HepG2 (cell line): ENCODE data around the gene PET100. TPM values are rescaled to one million over a fixed set of nuclear protein-coding genes. Genes with fewer than 3 reads are reported as not detected.

Experiments
- CBFB ChIP-seq: sonication (generic); formaldehyde crosslinking; IDR thresholded peaks from 2 replicates; pipeline ENCODE4 v1.4.0; 2020; ENCODE audit warnings: missing genetic modification reagents
- FOXP1 ChIP-seq, 2 experiments: fragments of 450-650 bp in 1 of 2; IDR thresholded peaks; 2 replicates each; pipeline ENCODE4 v1.6.1; 2017 to 2018; ENCODE audit warnings: antibody characterized with exemption in 1 of 2
- GTF3A ChIP-seq: sonication (generic); formaldehyde crosslinking; conservative IDR thresholded peaks from 2 replicates; pipeline ENCODE4 v1.4.0; 2020; ENCODE audit warnings: mild to moderate bottlenecking, missing genetic modification reagents
- KLF12 ChIP-seq: sonication (generic); formaldehyde crosslinking; IDR thresholded peaks from 2 replicates; pipeline ENCODE4 v1.4.0; 2020; ENCODE audit warnings: missing genetic modification reagents, borderline replicate concordance
- MAZ ChIP-seq, 2 experiments: sonication (generic) in 1 of 2; formaldehyde crosslinking in 1 of 2; IDR thresholded peaks; 2 replicates each; pipeline versions ENCODE4 v1.5.0 to v1.6.1; 2012 to 2020; ENCODE audit warnings: low read depth in 2 of 2, mild to moderate bottlenecking in 2 of 2, borderline replicate concordance in 1 of 2, improper control_type of control experiment in 1 of 2, low read length in 1 of 2, missing genetic modification reagents in 1 of 2, moderate library complexity in 1 of 2
- MLLT10 ChIP-seq: sonication (generic); formaldehyde crosslinking; IDR thresholded peaks from 2 replicates; pipeline ENCODE4 v1.4.0; 2020; ENCODE audit warnings: missing genetic modification reagents
- MXD4 ChIP-seq: IDR thresholded peaks from 2 replicates; pipeline ENCODE4 v1.6.1; 2016; ENCODE audit warnings: mild to moderate bottlenecking, missing biosample characterization, missing genetic modification reagents
- NFRKB ChIP-seq: fragments of 450-650 bp; IDR thresholded peaks from 2 replicates; pipeline ENCODE4 v1.6.1; 2017
- SMARCC2 ChIP-seq: fragments of 450-650 bp; IDR thresholded peaks from 2 replicates; pipeline ENCODE4 v1.6.1; 2017; ENCODE audit warnings: antibody characterized with exemption, mild to moderate bottlenecking
- SNAI1 ChIP-seq: sonication (generic); formaldehyde crosslinking; IDR thresholded peaks from 2 replicates; pipeline ENCODE4 v1.5.0; 2020; ENCODE audit warnings: mild to moderate bottlenecking, missing genetic modification reagents, borderline replicate concordance
- ZNF253 ChIP-seq: sonication (generic); formaldehyde crosslinking; IDR thresholded peaks from 2 replicates; pipeline ENCODE4 v1.8.0; 2022; ENCODE audit warnings: mild to moderate bottlenecking, missing genetic modification reagents, borderline replicate concordance
- ZNF260 ChIP-seq: sonication (generic); formaldehyde crosslinking; IDR thresholded peaks from 2 replicates; pipeline ENCODE4 v1.4.0; 2020; ENCODE audit warnings: missing genetic modification reagents, low read depth, mild to moderate bottlenecking, borderline replicate concordance
- ZNF562 ChIP-seq: sonication (generic); formaldehyde crosslinking; IDR thresholded peaks from 2 replicates; pipeline ENCODE4 v1.8.0; 2022; ENCODE audit warnings: missing genetic modification reagents, borderline replicate concordance
- ZNF773 ChIP-seq: sonication (generic); formaldehyde crosslinking; IDR thresholded peaks from 2 replicates; pipeline ENCODE4 v1.4.0; 2020; ENCODE audit warnings: missing genetic modification reagents, borderline replicate concordance
- ZNF777 ChIP-seq: sonication (generic); formaldehyde crosslinking; IDR thresholded peaks from 2 replicates; pipeline ENCODE4 v1.4.0; 2020; ENCODE audit warnings: missing genetic modification reagents
- polyA plus RNA-seq, 8 experiments: library from polyadenylated mRNA; depleted of rRNA in 3 of 8; stranded (reverse) in 7 of 8; unstranded in 1 of 8; fragments of >200 nt; fragmentation: Illumina TruSeq in 4 of 8; extraction: Trizol in 4 of 8; gene quantifications; 2 replicates each; pipeline versions ENCODE4 v1.2.1 to v1.2.3, GENCODE V29; 2011 to 2016; ENCODE audit warnings: low read depth in 4 of 8, missing spikeins in 1 of 8, mixed read lengths in 1 of 8; ENCODE audit not compliant: insufficient read depth in 1 of 8
- total RNA-seq, 5 experiments: library from RNA; depleted of rRNA; stranded (reverse); fragments of >200 nt; fragmentation: Illumina TruSeq; extraction: Trizol; gene quantifications; 2 replicates each; pipeline ENCODE4 v1.2.3, GENCODE V29; 2016; ENCODE audit warnings: low read depth in 1 of 5
- TF ChIP-seq, protein P1 (sequence below): sonication (generic); formaldehyde crosslinking; IDR thresholded peaks from 2 replicates; pipeline ENCODE4 v1.8.0; 2022; ENCODE audit warnings: low read depth, missing genetic modification reagents
- TF ChIP-seq, protein P2 (sequence below): IDR thresholded peaks from 2 replicates; pipeline ENCODE4 v1.6.1; 2016; ENCODE audit warnings: missing biosample characterization, missing genetic modification reagents, low read depth
- TF ChIP-seq, protein P3 (sequence below): sonication (generic); formaldehyde crosslinking; IDR thresholded peaks from 2 replicates; pipeline ENCODE4 v1.5.1; 2020; ENCODE audit warnings: missing genetic modification reagents, mild to moderate bottlenecking, borderline replicate concordance
- TF ChIP-seq, protein P4 (sequence below): sonication (generic); formaldehyde crosslinking; IDR thresholded peaks from 2 replicates; pipeline ENCODE4 v1.4.0; 2020; ENCODE audit warnings: mild to moderate bottlenecking, missing genetic modification reagents
- TF ChIP-seq, protein P5 (sequence below): sonication (generic); formaldehyde crosslinking; IDR thresholded peaks from 2 replicates; pipeline ENCODE4 v1.5.0; 2020; ENCODE audit warnings: missing genetic modification reagents, mild to moderate bottlenecking, borderline replicate concordance

Gene PET100
- total and polyA plus RNA-seq, 2 of the 13 experiments (the other 11 are each of a cell fraction or from before 2014, with no cell fraction given), result 22.3 to 66.5 TPM

DNA sequence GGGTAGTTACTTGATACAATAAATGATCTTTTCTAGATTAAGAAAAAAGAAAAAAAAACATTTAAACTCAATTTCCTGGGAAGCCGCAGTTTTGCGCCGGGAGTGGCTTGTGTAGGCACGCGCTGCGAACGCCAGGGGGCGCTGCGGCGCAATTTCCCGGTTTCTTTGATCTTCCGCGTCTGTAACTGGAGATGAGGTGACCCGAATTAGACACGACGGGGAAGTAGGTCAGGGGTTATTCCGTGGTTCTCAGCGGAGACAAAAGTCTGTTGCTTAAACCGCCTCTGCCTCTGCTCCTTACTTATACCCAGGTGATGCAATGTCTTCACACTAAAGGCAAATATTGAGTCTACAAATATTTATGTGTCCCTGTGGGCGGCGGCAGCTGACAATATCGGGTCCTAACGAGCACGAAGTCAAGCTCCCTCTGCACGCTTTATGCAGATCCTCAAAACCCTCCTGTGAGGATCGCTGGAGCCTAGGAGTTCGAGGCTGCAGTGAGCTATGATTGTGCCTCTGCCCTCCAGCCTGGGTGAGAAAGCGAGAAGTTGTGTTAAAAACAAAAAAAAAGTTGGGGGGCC is 22.6 kb downstream of the PET100 start (continued):
- TF ChIP-seq, protein P1, sequence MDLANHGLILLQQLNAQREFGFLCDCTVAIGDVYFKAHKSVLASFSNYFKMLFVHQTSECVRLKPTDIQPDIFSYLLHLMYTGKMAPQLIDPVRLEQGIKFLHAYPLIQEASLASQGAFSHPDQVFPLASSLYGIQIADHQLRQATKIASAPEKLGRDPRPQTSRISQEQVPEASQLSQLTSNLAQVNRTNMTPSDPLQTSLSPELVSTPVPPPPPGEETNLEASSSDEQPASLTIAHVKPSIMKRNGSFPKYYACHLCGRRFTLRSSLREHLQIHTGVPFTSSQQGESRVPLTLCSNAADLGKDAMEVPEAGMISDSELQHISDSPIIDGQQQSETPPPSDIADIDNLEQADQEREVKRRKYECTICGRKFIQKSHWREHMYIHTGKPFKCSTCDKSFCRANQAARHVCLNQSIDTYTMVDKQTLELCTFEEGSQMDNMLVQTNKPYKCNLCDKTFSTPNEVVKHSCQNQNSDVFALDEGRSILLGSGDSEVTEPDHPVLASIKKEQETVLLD (CRISPR knock-in tag), result no peak
- TF ChIP-seq SMARCC2, result no peak
- no peak for TF ChIP-seq GTF3A (CRISPR knock-in tag)
- TF ChIP-seq ZNF562 (CRISPR knock-in tag), result no peak
- no peak for TF ChIP-seq MLLT10 (CRISPR knock-in tag)
- TF ChIP-seq MXD4 (CRISPR knock-in tag), result no peak
- TF ChIP-seq, protein P2, sequence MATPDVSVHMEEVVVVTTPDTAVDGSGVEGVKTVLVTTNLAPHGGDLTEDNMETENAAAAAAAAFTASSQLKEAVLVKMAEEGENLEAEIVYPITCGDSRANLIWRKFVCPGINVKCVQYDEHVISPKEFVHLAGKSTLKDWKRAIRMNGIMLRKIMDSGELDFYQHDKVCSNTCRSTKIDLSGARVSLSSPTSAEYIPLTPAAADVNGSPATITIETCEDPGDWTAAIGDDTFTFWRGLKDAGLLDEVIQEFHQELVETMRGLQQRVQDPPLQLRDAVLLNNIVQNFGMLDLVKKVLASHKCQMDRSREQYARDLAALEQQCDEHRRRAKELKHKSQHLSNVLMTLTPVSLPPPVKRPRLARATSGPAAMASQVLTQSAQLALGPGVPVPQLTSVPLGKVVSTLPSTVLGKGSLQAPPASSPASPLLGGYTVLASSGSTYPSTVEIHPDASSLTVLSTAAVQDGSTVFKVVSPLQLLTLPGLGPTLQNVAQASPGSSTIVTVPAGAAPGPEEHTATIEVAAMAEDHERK, result no peak
- TF ChIP-seq CBFB, result peak; percentile 36; the same call in 1 of the 2 replicates
- TF ChIP-seq ZNF773 (CRISPR knock-in tag), result no peak
- TF ChIP-seq ZNF260, result no peak
- no peak for TF ChIP-seq FOXP1 (IDR thresholded peaks at IDR 0.05)
- peak; percentile 90 for TF ChIP-seq FOXP1 (CRISPR knock-in tag; IDR thresholded peaks at IDR 0.05)
- TF ChIP-seq KLF12, result no peak
- TF ChIP-seq, protein P3, sequence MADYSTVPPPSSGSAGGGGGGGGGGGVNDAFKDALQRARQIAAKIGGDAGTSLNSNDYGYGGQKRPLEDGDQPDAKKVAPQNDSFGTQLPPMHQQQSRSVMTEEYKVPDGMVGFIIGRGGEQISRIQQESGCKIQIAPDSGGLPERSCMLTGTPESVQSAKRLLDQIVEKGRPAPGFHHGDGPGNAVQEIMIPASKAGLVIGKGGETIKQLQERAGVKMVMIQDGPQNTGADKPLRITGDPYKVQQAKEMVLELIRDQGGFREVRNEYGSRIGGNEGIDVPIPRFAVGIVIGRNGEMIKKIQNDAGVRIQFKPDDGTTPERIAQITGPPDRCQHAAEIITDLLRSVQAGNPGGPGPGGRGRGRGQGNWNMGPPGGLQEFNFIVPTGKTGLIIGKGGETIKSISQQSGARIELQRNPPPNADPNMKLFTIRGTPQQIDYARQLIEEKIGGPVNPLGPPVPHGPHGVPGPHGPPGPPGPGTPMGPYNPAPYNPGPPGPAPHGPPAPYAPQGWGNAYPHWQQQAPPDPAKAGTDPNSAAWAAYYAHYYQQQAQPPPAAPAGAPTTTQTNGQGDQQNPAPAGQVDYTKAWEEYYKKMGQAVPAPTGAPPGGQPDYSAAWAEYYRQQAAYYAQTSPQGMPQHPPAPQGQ (CRISPR knock-in tag), result no peak
- no peak for TF ChIP-seq SNAI1 (CRISPR knock-in tag)
- TF ChIP-seq, protein P4, sequence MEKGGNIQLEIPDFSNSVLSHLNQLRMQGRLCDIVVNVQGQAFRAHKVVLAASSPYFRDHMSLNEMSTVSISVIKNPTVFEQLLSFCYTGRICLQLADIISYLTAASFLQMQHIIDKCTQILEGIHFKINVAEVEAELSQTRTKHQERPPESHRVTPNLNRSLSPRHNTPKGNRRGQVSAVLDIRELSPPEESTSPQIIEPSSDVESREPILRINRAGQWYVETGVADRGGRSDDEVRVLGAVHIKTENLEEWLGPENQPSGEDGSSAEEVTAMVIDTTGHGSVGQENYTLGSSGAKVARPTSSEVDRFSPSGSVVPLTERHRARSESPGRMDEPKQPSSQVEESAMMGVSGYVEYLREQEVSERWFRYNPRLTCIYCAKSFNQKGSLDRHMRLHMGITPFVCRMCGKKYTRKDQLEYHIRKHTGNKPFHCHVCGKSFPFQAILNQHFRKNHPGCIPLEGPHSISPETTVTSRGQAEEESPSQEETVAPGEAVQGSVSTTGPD (CRISPR knock-in tag), result no peak
- TF ChIP-seq, protein P5, sequence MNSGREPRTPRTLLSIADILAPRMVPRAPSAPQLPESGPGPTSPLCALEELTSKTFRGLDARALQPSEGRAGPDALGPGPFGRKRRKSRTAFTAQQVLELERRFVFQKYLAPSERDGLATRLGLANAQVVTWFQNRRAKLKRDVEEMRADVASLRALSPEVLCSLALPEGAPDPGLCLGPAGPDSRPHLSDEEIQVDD (CRISPR knock-in tag), result no peak; the same call in 1 of the 2 replicates
- no peak for TF ChIP-seq NFRKB
- TF ChIP-seq ZNF777, result no peak
- no peak for TF ChIP-seq ZNF253 (CRISPR knock-in tag)
- TF ChIP-seq MAZ (IDR thresholded peaks at IDR 0.05; ENCODE audit: borderline replicate concordance, low read depth, low read length), result peak; percentile 41; the same call in 1 of the 2 replicates
- peak; percentile 84 for TF ChIP-seq MAZ (CRISPR knock-in tag; IDR thresholded peaks at IDR 0.05; ENCODE audit: low read depth)
